GM10266 (cell line): Measurements from ENCODE around the gene ZMIZ1.

Experiments
- DNase-seq: peaks from one replicate; pipeline ENCODE4 v3.0.0; 2012; ENCODE audit errors: extremely low spot score
- TF ChIP-seq, protein P1 (sequence below): IDR thresholded peaks from 2 replicates; pipeline ENCODE4 v1.5.1; 2012; ENCODE audit warnings: mild to moderate bottlenecking, low read depth; ENCODE audit not compliant: control insufficient read depth, insufficient read depth; ENCODE audit errors: missing control alignments

Gene ZMIZ1

DNA sequence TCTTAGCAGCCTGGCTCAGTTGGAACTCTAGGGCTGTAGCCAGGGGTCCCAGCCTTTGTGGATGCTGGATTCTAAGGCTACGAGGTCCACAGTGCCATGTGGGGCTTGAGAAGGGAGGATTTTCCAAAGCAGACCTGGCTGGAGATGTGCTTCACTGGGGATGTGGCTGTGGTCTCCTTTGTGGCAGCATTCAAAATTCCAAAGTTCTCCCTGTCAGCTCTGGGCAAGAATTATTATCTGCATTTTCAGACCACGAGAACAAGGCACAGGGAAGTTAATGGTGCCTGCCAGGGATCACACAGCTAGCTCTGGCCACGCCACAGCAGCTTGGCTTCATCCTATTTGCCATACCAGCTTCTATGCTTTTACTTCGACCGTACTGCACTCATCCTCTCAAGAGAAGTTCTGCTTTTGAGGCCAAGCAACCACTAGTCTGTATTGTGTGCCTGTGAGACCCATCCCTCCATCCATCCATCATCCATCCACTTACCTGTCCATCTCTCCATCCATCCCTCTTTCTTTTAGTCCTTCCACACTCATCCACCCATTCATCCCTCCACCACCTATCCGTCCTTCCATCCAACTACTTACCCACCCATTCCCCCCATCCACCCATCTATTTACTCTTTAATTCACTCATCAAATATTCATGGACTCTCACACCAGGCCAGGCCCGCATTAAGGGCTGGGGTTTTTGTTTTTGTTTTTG lies 71.5 kb downstream of the ZMIZ1 start:
- DNase-seq: no peak
- TF ChIP-seq, protein P1, sequence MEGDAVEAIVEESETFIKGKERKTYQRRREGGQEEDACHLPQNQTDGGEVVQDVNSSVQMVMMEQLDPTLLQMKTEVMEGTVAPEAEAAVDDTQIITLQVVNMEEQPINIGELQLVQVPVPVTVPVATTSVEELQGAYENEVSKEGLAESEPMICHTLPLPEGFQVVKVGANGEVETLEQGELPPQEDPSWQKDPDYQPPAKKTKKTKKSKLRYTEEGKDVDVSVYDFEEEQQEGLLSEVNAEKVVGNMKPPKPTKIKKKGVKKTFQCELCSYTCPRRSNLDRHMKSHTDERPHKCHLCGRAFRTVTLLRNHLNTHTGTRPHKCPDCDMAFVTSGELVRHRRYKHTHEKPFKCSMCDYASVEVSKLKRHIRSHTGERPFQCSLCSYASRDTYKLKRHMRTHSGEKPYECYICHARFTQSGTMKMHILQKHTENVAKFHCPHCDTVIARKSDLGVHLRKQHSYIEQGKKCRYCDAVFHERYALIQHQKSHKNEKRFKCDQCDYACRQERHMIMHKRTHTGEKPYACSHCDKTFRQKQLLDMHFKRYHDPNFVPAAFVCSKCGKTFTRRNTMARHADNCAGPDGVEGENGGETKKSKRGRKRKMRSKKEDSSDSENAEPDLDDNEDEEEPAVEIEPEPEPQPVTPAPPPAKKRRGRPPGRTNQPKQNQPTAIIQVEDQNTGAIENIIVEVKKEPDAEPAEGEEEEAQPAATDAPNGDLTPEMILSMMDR: no peak

GRCh38 chr10:79140855-79141254 lies 72.1 kb downstream of the ZMIZ1 start:
- TF ChIP-seq, protein P1: no peak

GRCh38 chr10:79142064-79142491 lies 73.3 kb downstream of the ZMIZ1 start:
- no peak for DNase-seq
- TF ChIP-seq, protein P1: no peak

More at GRCh38 chr10:79140855-79141254, 72.1 kb downstream of the ZMIZ1 start:
- DNase-seq: no peak

DNA sequence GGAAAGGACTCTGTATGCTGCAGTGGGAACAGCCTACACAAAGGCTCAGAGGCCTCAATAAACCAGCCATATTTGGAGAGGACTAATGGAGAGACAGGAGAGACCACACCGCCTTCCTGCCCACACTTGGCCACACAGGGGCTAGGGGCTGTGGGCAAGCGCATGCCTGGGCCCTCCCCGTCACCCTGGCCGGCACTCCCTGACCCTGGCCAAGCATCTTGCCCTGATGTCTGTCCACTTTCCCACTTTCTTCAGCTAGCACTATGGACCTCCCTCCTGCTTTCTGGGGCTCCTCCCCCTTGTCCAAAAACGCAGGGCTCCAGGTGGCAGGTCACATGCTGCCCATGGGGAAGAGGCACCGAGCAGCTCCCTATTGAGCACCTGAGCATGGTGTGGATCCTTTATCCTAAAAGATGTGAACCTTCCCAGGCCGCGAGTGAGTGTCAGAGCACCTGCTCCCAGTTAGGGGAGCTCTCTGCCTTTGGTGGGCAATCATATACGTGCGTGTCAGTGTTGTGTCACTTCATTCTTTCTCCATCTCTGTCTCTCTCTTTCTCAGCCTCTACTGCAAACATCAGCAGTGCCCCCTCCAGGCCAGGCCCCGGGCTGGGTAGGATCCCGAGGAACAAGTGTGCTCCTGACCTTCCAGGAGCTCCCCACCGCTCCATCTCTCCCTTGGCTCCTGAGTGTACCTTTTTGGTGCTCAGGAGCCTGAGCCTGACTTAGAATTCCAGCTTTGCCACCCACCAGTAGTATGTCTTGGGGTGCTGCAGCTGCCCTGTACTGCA lies 74.0 kb downstream of the ZMIZ1 start:
- TF ChIP-seq, protein P1: peak; percentile 42
- DNase-seq: no peak

GRCh38 chr10:79143879-79144278 lies 75.1 kb downstream of the ZMIZ1 start:
- DNase-seq: no peak
- TF ChIP-seq, protein P1: no peak

DNA sequence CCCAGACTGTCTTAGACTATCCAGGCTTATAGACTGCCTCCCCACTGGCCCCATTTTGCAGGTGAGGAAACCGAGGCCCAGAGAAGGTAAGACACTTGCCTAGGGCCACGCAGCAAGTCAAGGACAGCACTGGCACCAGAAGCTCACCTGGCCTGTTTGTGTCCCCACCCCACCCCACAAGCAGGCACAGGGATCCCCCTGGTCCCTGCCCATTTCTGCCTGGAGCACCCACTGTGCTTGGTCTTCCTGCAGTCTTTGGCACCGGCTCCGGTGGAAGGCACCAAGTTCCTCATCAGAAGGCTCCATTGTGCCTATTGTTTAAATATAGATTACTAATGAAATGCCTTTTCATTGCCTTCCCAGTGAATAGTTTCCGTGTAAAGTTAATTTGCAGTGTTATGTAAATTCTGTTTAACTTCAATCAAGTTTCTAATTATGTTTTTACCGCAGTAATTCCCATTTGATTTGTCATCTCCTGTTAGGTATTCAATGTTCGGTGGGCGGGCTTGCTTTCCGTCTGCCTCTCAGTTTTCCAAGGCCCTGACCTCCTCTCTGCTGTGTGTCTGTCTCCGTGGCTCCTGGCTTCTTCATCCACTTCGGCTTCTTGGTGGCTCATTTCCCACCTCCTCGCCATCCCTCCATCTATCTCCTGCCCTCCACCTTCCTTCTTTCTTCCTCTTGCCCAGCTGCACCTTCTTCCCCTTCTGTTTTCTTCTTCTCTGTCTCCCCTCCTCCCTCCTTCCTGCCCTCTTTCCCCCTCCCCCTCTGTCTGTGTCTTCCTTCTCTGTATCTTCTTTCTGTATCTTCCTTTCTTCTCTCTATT lies 75.8 kb downstream of the ZMIZ1 start:
- TF ChIP-seq, protein P1: no peak
- no peak for DNase-seq
